AG09309 (cell line): Measurements from ENCODE around the gene EXTL1.

Source experiments
- DNase-seq: peaks from one replicate; pipeline ENCODE4 v3.0.0-alpha.2; 2010; ENCODE audit warnings: low read depth
- H3K4me3 ChIP-seq: 2 replicates; pipeline ENCODE4 v1.5.1; 2011; ENCODE audit warnings: mild to moderate bottlenecking, low read depth, low read length, moderate library complexity; ENCODE audit not compliant: control insufficient read depth
- TF ChIP-seq, protein P1 (sequence below): IDR thresholded peaks from 2 replicates; pipeline ENCODE4 v1.5.1; 2011; ENCODE audit warnings: mild to moderate bottlenecking, low read depth, low read length, inconsistent platforms; ENCODE audit not compliant: insufficient read depth, control insufficient read depth; ENCODE audit errors: missing control alignments

Gene EXTL1

DNA sequence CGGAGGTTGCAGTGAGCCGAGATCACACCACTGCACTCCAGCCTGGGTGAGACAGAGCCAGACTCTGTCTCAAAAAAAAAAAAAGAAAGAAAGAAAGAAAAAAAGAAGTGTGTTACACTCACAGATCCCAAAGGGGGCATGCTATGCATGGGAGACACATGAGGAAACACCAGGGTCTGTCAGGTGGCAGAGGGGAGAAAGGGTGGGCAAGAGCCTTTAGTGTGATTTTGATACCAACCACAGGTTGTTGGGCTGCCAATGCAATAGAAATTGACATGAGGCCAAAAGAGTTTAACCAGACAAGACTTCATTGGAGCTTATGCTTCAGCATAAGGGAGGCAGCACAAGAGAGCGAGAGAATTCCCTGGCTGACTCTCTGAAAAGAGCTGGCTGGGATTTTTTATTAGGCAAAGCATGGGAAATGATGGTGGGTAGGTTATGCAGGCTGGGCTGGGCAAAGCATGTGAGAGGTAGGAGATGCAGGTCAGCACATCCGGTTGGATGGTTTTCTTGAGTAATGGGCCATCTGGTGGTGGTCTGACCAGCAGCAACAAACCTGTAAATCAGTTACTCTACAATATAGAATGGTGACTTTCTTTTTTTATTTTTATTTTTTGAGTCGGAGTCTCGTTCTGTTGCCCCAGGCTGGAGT, 11.7 kb upstream of the EXTL1 start:
- TF ChIP-seq, protein P1, sequence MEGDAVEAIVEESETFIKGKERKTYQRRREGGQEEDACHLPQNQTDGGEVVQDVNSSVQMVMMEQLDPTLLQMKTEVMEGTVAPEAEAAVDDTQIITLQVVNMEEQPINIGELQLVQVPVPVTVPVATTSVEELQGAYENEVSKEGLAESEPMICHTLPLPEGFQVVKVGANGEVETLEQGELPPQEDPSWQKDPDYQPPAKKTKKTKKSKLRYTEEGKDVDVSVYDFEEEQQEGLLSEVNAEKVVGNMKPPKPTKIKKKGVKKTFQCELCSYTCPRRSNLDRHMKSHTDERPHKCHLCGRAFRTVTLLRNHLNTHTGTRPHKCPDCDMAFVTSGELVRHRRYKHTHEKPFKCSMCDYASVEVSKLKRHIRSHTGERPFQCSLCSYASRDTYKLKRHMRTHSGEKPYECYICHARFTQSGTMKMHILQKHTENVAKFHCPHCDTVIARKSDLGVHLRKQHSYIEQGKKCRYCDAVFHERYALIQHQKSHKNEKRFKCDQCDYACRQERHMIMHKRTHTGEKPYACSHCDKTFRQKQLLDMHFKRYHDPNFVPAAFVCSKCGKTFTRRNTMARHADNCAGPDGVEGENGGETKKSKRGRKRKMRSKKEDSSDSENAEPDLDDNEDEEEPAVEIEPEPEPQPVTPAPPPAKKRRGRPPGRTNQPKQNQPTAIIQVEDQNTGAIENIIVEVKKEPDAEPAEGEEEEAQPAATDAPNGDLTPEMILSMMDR = no peak
- no peak overlapping the region for H3K4me3 ChIP-seq
- DNase-seq = no peak

DNA sequence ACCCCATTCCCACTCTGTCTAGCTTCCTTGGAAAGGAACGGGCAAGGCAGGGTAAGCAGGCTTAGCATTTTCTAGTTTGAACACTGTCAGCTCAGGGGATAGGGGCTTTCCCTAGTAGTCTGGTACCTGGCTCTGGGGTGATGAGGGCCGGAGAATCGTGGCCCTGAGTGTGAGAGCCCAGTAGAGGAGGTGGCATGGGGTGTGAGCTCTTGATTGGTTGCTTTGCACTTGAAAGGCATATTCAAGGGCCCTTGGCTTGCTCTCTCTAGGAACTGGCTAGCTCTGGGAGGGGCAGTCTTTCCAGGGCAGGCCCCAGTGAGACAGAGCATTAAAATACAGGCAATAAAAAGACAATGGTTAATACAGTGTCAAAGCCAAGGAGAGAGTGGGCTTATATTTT, 10.8 kb upstream of the EXTL1 start:
- no peak for DNase-seq
- H3K4me3 ChIP-seq = no peak overlapping the region
- TF ChIP-seq, protein P1 = no peak

DNA sequence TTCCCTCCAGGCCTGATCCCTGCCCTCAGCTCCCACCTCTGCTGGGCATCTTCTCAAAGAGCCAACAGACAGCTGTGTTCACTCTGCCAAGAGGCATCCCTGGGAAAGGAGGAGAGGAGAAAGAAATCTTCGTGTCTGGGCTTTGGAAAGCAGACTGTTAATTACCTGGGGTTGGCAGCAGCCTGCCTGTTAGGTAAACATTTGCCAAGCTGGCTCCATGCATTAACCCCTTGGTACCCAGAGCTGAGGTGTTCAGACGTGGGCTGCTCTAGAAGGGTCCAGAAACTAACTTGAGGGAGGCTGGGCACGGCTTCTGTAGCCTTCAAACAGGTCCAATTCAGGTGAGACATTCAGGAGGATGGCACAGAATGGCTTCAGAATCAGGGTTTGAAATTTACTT, 8.7 kb upstream of the EXTL1 start:
- H3K4me3 ChIP-seq = no peak overlapping the region
- TF ChIP-seq, protein P1 = no peak
- no peak for DNase-seq

DNA sequence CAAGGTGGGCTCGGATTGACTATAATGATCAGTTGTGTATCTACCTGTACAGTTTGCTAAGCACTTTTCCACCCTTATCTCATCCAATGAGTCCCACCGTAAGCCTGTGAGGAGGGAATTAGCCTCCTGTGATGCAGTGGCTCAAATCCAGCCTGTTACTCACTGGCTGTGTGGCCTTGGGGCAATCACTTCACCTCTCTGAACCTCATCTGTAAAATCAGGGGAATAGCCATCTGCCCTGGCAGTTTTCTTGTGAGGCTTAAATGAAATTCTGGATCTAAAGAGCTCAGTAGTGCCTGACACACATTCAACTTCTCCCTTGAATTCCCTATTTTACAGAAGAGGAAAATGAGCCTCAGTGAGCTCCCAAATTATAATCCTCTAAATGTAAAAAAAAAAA, 7.4 kb upstream of the EXTL1 start:
- H3K4me3 ChIP-seq = no peak overlapping the region
- TF ChIP-seq, protein P1 = no peak
- no peak for DNase-seq

DNA sequence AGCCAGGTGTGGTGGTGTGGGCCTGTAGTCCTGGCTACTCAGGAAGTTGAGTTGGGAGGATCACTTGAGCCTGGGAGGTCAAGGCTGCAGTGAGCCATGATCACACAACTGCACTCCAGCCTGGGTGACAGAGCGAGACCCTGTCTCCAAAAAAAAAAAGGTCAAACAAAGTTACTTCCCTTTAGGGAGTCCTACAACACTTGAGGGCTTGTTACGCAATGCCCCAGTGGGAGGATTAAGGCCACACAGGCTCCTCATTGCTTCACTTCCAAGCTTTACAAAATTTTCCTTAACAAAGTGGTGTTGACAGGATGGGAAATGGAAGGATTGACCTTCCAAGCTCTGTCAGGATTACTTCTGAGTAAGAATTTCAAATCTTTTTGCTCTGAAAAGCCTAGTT, 6.2 kb upstream of the EXTL1 start:
- DNase-seq = peak; percentile 59

DNA sequence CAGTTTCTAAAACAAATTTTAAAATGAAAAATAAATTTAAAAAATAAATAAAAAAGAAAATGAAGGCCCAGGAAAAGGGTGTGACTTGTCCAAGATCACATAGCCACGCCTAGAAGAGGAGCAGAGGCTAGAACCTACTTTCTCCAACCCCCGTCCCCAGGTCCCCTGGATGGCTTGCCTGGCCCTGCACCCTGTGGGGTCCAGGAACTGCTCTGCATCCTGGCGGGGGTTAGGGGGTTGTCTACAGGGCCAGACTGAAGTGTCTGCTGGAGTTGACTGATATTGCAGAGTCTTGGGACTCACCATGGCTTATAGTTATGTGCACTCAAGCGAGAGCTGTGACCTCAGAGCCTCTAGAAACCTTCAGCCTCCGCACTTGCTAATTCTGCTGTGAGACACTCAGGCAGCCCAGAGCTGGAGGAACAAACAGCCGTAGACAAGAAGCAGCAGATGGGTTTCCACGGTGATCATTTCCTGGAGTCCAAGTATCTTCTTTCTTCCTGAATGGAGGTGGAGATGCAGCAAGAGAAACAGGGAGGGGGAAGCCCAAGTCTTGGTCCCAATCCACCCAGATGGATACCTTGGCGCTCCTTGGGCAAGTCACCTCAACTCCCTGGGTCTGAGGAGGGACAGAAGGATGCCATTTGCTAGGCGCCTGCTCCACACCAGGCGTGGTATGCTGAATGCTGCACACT, 5.2 kb upstream of the EXTL1 start:
- TF ChIP-seq, protein P1 = no peak
- no peak overlapping the region for H3K4me3 ChIP-seq
- DNase-seq = no peak

More for the DNA sequence above, 6.2 kb upstream of the EXTL1 start:
- TF ChIP-seq, protein P1 = no peak
- H3K4me3 ChIP-seq = no peak overlapping the region
